Subcutaneous preadipocyte (primary cell): ENCODE results near the gene UPF3A. TPM values are rescaled to one million over a fixed set of nuclear protein-coding genes. Genes with fewer than 3 reads are reported as not detected.

ENCODE experiments used
- small RNA-seq: library from RNA; depleted of rRNA; stranded (forward); fragments of <200 nt; gene quantifications from one replicate; pipeline ENCODE3, GENCODE V24; 2012
- total RNA-seq: library from RNA; depleted of rRNA; stranded (reverse); fragments of >200 nt; gene quantifications from 2 replicates; pipeline ENCODE4 v1.2.3, GENCODE V29; 2012

The UPF3A gene
- total RNA-seq = 19.5 and 19.7 TPM in 2 replicates

GRCh38 chr13:114281351-114282040 lies at the start of gene UPF3A:
Gene UPF3A, plus strand, starts transcription at chr13:114281601. Its CDS starts 39 bp downstream, at chr13:114281640.

GRCh38 chr13:114234645-114235421 lies 46.6 kb upstream of the UPF3A start, which contains the start of gene CDC16:
Gene CDC16, plus strand, starts transcription at chr13:114234897. Its CDS starts 188 bp downstream, at chr13:114235085.

GRCh38 chr13:114314074-114314912 lies 32.9 kb downstream of the UPF3A start, which contains the start of gene CHAMP1:
Gene CHAMP1, plus strand, starts transcription at chr13:114314503. Its CDS starts 9,340 bp downstream, at chr13:114323843.

Small RNA genes within 50 kb of the gene (small RNA-seq; reads per million reads assigned to genes)
- gene MIR4502 = not detected
- gene MIR548AR = not detected

Other genes with a start within 250 kb of the UPF3A start
- gene RASA3, start 149.0 kb upstream of the UPF3A start, total RNA-seq = 35.3 and 50.0 TPM in 2 replicates
- not detected in 2 replicates for gene CFAP97D2, start 102.3 kb upstream of the UPF3A start, total RNA-seq
- 46.7 and 58.4 TPM in 2 replicates for gene CDC16, start 46.7 kb upstream of the UPF3A start, total RNA-seq
- gene CHAMP1, start 32.9 kb downstream of the UPF3A start, total RNA-seq = 13.6 and 22.1 TPM in 2 replicates